Measurements from ENCODE around the gene TLR9. TPM values are rescaled to one million over a fixed set of nuclear protein-coding genes. Genes with fewer than 3 reads are reported as not detected.

The TLR9 gene
- total RNA-seq, 1 experiment from 2014 or later: 0.44 TPM

DNA sequence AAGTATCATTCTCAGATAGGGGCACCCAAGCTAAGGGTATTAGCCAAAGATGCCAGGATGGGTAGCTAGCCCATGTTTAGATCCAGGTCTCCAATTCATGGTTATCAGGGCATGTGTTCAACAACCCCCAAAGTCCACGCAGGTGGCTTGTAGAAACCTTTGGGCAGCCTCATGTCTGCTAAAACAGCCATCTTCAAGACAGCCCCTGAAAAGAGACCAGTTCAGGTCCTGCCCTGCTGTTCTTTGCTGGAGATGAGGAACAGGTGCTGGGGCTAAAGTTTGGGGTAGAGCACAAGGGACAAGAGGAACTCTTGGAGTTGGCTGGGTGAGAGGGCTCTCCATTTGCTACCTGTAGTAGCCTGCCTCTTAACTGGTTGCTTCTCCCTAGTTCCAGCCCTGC, 24.7 kb upstream of the TLR9 start:
- intact Hi-C loops (cut with micrococcal nuclease; ENCODE audit: unreplicated experiment): no loop called here
- no peak overlapping the region for H3K4me2 ChIP-seq
- no peak overlapping the region for H3K4me3 ChIP-seq
- no peaks in the 10 kb centered on the region; the same call in none of the 2 replicates for H4K20me1 ChIP-seq (ENCODE audit: insufficient read depth)
- POLR2A ChIA-PET (ENCODE audit: unreplicated experiment): interaction anchor here (0.7 kb wide), 1 partner anchor 193 kb away, joined by 20 read pairs; no protein-coding TSS in a partner anchor
- BruUV-seq (replicated peaks): no TSS peak
- CTCF ChIA-PET: no interaction called here
- H3K79me2 ChIP-seq (ENCODE audit: low read depth): no peaks in the 10 kb centered on the region
- no peaks in the 10 kb centered on the region for H3K9me2 ChIP-seq (ENCODE audit: insufficient read depth)
- H2AFZ ChIP-seq: no peak overlapping the region
- H3K4me1 ChIP-seq (replicated peaks; ENCODE audit: insufficient read depth): peaks cover 3% of the 10 kb centered on the region
- TF ChIP-seq EZH2 (IDR thresholded peaks at IDR 0.05; ENCODE audit: low read depth): no peak
- TF ChIP-seq, protein P1, sequence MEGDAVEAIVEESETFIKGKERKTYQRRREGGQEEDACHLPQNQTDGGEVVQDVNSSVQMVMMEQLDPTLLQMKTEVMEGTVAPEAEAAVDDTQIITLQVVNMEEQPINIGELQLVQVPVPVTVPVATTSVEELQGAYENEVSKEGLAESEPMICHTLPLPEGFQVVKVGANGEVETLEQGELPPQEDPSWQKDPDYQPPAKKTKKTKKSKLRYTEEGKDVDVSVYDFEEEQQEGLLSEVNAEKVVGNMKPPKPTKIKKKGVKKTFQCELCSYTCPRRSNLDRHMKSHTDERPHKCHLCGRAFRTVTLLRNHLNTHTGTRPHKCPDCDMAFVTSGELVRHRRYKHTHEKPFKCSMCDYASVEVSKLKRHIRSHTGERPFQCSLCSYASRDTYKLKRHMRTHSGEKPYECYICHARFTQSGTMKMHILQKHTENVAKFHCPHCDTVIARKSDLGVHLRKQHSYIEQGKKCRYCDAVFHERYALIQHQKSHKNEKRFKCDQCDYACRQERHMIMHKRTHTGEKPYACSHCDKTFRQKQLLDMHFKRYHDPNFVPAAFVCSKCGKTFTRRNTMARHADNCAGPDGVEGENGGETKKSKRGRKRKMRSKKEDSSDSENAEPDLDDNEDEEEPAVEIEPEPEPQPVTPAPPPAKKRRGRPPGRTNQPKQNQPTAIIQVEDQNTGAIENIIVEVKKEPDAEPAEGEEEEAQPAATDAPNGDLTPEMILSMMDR (conservative IDR thresholded peaks at IDR 0.05): no peak
- no peak for DNase-seq
- no peaks in the 10 kb centered on the region for H3K27me3 ChIP-seq (ENCODE audit: insufficient read depth, low read depth)
- no peaks in the 10 kb centered on the region for H3K36me3 ChIP-seq (ENCODE audit: low read depth)
- no peaks in the 10 kb centered on the region for H3K9me3 ChIP-seq (ENCODE audit: insufficient read depth, low read depth)
- H3F3A ChIP-seq (ENCODE audit: insufficient read depth, low read depth): peaks cover 31% of the 10 kb centered on the region; the same call in 1 of the 2 replicates
- no peak overlapping the region for H3K27ac ChIP-seq

DNA sequence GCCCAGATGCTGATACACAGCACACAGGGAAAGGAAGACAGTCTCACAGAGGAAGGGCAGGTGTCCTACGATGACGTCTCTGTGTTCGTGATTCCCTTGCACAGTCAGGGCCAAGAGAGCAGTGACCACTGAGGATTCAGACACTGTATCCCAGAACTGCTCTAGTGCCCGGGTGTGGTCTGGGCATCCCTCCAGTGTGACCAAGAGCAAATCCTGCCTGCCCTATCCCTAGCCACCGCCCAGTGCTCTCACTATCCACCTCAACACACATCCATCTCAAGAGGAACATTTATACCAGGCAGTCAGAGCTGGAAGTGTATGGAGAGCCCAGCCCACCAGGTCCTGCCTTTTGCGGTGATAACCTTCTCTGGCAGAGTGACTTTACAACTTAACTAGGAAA, 24.2 kb upstream of the TLR9 start:
- H3K4me2 ChIP-seq: no peak overlapping the region
- H4K20me1 ChIP-seq (ENCODE audit: insufficient read depth): no peaks in the 10 kb centered on the region; the same call in none of the 2 replicates
- no peaks in the 10 kb centered on the region for H3K27me3 ChIP-seq (ENCODE audit: insufficient read depth, low read depth)
- H3K9me2 ChIP-seq (ENCODE audit: insufficient read depth): no peaks in the 10 kb centered on the region
- H3K9me3 ChIP-seq (ENCODE audit: insufficient read depth, low read depth): no peaks in the 10 kb centered on the region
- no peak overlapping the region for H3K27ac ChIP-seq
- peaks cover 31% of the 10 kb centered on the region; the same call in 1 of the 2 replicates for H3F3A ChIP-seq (ENCODE audit: insufficient read depth, low read depth)
- no peak for TF ChIP-seq EZH2 (IDR thresholded peaks at IDR 0.05; ENCODE audit: low read depth)
- TF ChIP-seq, protein P1 (conservative IDR thresholded peaks at IDR 0.05): no peak
- H3K36me3 ChIP-seq (ENCODE audit: low read depth): no peaks in the 10 kb centered on the region
- H3K4me1 ChIP-seq (replicated peaks; ENCODE audit: insufficient read depth): peaks cover 7% of the 10 kb centered on the region
- POLR2A ChIA-PET (ENCODE audit: unreplicated experiment): no interaction called here
- intact Hi-C loops (cut with micrococcal nuclease; ENCODE audit: unreplicated experiment): no loop called here
- CTCF ChIA-PET: no interaction called here
- no peaks in the 10 kb centered on the region for H3K79me2 ChIP-seq (ENCODE audit: low read depth)
- H2AFZ ChIP-seq: no peak overlapping the region
- no peak overlapping the region for H3K4me3 ChIP-seq
- BruUV-seq (replicated peaks): no TSS peak
- DNase-seq: no peak

DNA sequence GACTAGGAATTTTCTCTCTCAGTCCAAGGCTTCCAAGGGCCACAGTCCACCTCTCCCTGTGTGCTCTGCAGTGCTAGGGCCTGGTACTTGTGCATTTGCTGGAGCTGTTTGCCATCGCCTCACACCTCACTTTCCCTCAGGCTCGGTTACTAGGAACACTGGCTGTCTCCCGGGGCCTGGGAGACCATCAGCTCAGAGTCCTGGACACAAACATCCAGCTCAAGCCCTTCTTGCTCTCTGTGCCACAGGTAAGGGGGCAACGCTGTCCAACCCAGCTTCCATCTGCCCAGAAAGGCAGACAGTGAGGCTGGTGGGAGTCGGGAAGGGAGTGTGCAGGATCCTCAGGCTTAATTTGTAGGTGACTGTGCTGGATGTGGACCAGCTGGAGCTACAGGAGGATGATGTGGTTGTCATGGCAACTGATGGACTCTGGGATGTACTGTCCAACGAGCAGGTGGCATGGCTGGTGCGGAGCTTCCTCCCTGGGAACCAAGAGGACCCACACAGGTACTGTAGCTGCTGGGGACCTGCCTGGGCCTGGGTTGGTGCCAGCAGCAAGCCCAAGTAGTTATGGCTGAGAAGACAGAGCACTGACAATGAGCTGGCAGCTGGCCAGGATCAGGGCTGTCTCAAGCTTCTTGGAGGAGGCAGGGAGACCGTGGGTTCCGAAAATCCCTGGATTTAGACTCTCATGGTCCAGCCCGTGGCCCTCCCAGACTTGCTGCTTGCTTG, 23.5 kb upstream of the TLR9 start:
- Histone ChIP-seq H3K27me3 (ENCODE audit: insufficient read depth, low read depth) (no peaks in the 10 kb centered on the region), H3K36me3 (ENCODE audit: low read depth) (no peaks in the 10 kb centered on the region), H3K4me1 (replicated peaks; ENCODE audit: insufficient read depth) (peaks cover 14% of the 10 kb centered on the region), H2AFZ (no peak overlapping the region), H3K4me3 (no peak overlapping the region), H3K27ac (no peak overlapping the region), H3K79me2 (ENCODE audit: low read depth) (no peaks in the 10 kb centered on the region), H3K9me2 (ENCODE audit: insufficient read depth) (no peaks in the 10 kb centered on the region), H3K9me3 (ENCODE audit: insufficient read depth, low read depth) (no peaks in the 10 kb centered on the region), H4K20me1 (ENCODE audit: insufficient read depth) (no peaks in the 10 kb centered on the region; the same call in 1 of the 2 replicates), H3K4me2 (no peak overlapping the region), H3F3A (ENCODE audit: insufficient read depth, low read depth) (peaks cover 33% of the 10 kb centered on the region; the same call in 1 of the 2 replicates)
- TF ChIP-seq EZH2 (IDR thresholded peaks at IDR 0.05; ENCODE audit: low read depth): no peak
- TF ChIP-seq, protein P1 (conservative IDR thresholded peaks at IDR 0.05): no peak
- ChIA-PET CTCF (no interaction called here), POLR2A (ENCODE audit: unreplicated experiment) (no interaction called here)
- DNase-seq: no peak
- no TSS peak for BruUV-seq (replicated peaks)
- intact Hi-C loops (cut with micrococcal nuclease; ENCODE audit: unreplicated experiment): no loop called here
